ENCODE measurements around the gene TMEM176B.

TMEM176B gene

DNA sequence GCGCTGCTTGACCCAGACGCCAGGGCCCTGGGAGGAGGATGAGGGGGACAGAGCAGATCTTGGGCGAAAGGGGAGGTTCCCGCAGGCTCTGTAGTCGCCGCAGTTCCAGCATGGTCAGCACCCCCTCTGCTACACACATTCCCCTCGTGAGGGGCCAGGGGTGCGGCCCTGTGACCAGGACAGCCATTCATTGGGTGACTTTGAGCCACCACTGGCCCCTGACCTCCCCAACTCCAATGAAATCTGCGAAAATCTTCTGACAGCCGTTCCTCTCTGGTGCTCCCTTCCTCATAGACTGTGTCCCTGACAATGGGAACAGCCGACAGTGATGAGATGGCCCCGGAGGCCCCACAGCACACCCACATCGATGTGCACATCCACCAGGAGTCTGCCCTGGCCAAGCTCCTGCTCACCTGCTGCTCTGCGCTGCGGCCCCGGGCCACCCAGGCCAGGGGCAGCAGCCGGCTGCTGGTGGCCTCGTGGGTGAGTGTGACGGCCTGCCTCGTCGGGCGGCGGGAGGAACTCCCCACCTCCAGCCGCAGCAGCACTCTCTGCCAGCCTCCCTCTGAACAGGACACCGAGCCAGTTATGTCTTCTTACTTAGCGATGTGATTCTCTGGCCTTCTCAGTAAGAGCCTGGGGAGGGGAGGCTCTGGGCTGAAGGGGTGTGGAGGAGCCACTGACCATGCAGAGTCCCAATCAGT, 1.2 kb upstream of the TMEM176B start:
- no peak overlapping the region for H3K4me3 ChIP-seq (replicated peaks; ENCODE audit: low read depth, low read length)
- TF ChIP-seq, protein P1, sequence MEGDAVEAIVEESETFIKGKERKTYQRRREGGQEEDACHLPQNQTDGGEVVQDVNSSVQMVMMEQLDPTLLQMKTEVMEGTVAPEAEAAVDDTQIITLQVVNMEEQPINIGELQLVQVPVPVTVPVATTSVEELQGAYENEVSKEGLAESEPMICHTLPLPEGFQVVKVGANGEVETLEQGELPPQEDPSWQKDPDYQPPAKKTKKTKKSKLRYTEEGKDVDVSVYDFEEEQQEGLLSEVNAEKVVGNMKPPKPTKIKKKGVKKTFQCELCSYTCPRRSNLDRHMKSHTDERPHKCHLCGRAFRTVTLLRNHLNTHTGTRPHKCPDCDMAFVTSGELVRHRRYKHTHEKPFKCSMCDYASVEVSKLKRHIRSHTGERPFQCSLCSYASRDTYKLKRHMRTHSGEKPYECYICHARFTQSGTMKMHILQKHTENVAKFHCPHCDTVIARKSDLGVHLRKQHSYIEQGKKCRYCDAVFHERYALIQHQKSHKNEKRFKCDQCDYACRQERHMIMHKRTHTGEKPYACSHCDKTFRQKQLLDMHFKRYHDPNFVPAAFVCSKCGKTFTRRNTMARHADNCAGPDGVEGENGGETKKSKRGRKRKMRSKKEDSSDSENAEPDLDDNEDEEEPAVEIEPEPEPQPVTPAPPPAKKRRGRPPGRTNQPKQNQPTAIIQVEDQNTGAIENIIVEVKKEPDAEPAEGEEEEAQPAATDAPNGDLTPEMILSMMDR (IDR thresholded peaks at IDR 0.05; ENCODE audit: low read depth, low read length, missing control alignments) = no peak
- DNase-seq (ENCODE audit: extremely low read depth, low read depth) = no peak

DNA sequence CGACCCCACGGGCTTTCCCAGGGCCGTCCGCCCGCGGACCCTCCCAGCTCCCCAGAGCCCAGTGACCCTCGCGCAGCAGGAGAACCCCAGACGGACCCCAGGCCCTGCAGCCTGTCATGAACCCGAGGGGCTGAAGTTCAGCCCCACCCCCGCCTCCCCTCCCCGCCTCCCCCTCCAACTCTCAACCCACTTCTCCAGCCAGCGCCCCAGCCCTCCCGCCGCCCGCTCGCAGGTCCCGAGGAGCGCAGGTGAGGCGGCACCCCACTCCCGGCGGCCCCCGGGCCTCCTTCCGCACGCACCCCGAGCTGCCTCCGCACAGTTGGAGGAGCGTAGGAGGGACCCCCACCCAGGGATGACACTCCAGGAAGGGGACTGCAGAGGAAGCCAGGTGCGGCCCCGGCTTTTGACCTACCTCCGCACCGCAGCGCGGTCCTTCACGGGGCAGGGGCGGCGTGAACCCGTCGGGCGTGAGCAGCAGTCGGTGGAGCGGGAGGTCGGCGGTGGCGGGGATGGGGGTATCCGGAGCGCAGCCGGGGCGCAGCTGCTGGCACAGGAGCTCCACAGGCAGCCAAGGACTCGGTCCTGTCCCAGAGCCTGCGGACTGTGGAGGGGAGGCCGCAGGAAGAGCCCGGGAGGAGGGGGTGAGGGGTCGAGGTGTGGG, 547 bp upstream of the TMEM176B start, which contains the start of gene TMEM176A:
Gene TMEM176A, plus strand, starts transcription at position 189 of the 661 bp plus-strand sequence. CDS start 782 bp downstream, outside the sequence.
- TF ChIP-seq, protein P1 (IDR thresholded peaks at IDR 0.05; ENCODE audit: low read depth, low read length, missing control alignments) = no peak
- H3K4me3 ChIP-seq (replicated peaks; ENCODE audit: low read depth, low read length) = no peak within 1 kb of the TSS
- DNase-seq (ENCODE audit: extremely low read depth, low read depth) = no peak

DNA sequence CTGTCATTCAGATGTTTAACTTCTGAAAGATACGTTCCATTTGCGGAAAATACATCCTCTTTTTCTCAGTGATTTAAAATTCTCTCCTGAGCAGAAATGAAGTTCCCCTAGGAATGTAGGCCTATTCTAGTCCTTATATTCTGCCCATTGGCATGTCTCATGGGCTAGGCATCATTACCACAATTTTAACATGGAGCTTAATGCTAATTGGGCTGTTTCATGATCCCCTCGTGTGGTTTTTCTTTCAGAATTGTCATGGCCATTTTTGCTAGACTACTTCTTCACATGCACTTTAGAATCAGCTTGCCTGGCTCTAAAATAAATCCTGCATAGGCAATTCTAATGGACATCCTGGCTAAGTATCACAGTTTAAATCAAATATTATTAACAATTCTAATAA, 1.0 kb downstream of the TMEM176B start:
- TF ChIP-seq, protein P1 (IDR thresholded peaks at IDR 0.05; ENCODE audit: low read depth, low read length, missing control alignments) = no peak
- no peak for DNase-seq (ENCODE audit: extremely low read depth, low read depth)

DNA sequence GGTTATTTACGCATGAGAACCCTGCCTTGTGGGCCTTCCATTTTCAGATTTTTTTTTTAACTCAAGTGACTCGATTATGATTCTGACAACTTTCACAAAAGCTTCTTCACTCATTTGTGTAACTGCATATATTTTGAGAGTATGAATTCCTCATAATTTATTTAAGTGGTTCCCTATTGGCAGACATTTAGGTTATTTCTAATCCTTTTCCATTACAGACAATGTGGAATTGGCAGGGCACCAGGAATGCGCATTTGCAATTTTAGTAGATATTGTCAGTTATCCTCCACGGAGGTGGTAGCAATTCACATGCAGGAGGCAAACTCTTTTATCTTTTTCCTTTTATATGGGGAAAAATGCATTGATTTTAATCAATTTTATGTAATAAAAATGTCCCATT, 2.5 kb downstream of the TMEM176B start:
- DNase-seq (ENCODE audit: extremely low read depth, low read depth) = no peak
- no peak overlapping the region for H3K4me3 ChIP-seq (replicated peaks; ENCODE audit: low read depth, low read length)
- TF ChIP-seq, protein P1 (IDR thresholded peaks at IDR 0.05; ENCODE audit: low read depth, low read length, missing control alignments) = no peak

More for the DNA sequence above, 1.0 kb downstream of the TMEM176B start:
- H3K4me3 ChIP-seq (replicated peaks; ENCODE audit: low read depth, low read length) = no peak overlapping the region

DNA sequence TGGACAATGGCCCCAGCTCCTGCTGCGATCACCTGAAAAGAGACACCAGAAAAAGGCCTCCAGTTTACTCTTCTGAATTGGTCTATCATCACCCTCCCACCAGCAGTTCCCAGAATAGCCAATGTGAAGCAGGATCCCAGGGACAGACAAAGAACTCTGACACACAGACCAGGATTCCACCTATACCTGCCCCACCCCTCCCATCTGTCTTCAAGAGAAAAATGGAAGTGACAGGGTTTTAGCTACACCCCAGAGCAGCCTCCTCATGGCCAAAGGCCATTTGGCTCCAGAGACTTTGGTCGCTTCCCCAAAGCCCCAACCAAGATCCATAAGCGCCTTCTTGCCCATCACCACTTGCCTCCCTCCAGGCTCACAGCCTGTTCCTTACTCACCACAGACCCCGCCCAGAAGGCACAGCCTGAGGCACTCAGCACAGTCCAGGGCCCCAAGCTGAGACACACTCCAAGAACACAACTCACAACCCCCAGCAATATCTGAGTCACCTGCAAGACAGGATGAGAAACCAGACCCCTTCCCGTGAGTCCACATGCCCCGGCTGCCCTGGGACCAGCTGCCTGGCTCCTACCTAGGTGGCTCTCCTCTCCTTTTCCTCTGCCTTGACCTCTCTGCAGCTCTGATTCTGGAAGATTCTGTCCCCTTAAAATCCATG, 6.5 kb downstream of the TMEM176B start:
- DNase-seq (ENCODE audit: extremely low read depth, low read depth) = no peak
- TF ChIP-seq, protein P1 (IDR thresholded peaks at IDR 0.05; ENCODE audit: low read depth, low read length, missing control alignments) = no peak

DNA sequence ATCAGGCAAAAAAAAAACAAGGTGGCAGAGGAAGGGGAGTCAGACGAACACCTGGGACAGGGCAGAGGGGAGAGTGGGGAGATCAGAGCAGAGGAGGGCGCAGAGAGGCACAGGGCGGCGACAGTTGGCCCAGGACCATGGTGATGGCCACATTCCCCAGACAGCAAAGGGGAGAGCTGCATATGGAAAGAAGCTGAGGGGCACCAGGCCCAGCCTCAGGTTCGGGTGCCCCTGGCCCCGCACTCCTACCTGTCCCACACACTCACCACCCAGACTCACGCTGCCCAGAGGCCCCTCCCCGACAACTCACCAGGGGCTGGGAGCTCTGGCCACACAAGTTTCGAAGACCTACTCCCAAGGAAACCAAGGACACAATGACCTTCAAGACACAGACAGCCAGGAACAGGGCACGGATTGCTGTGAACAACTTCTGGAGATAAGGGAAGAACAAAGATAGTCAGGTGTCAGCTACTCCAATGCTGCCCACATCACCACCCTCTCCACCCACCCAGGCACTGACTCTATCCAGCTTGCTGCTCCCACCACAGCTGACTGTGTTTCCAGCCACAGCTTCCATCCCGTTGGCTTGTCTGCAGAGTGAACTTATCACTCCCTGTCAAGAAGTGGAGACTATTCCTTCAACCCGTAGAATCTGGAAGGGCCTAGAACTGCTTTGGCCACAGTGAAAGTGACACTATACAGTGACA, 8.3 kb downstream of the TMEM176B start:
- DNase-seq (ENCODE audit: extremely low read depth, low read depth) = no peak
- H3K4me3 ChIP-seq (replicated peaks; ENCODE audit: low read depth, low read length) = no peak overlapping the region
- TF ChIP-seq, protein P1 (IDR thresholded peaks at IDR 0.05; ENCODE audit: low read depth, low read length, missing control alignments) = no peak

More for the DNA sequence above, 6.5 kb downstream of the TMEM176B start:
- no peak overlapping the region for H3K4me3 ChIP-seq (replicated peaks; ENCODE audit: low read depth, low read length)

Measured in HFF-Myc (cell line).